ENCODE data around the gene KSR1.
"Not testable (repeated sequence)": the region's sequence is repeated elsewhere in the genome, so short reads cannot be mapped to it uniquely, and the experiment has no call there.

Gene KSR1

GRCh38 chr17:27646232-27646631 is 190.0 kb downstream of the KSR1 start:
- DNase-seq = no peak

- no peak for DNase-seq
These were observed 191.5 kb downstream of the KSR1 start for GRCh38 chr17:27647765-27648164.

- DNase-seq = not testable (repeated sequence)
These were observed 192.9 kb downstream of the KSR1 start for GRCh38 chr17:27649111-27649571.

- DNase-seq = no peak
These were observed 193.7 kb downstream of the KSR1 start for GRCh38 chr17:27649929-27650328.

- no peak for DNase-seq
These were observed 194.6 kb downstream of the KSR1 start for GRCh38 chr17:27650836-27651235.

GRCh38 chr17:27651411-27652345 is 195.4 kb downstream of the KSR1 start:
- peak; percentile 58 for DNase-seq

- DNase-seq = not testable (repeated sequence)
These were observed 197.3 kb downstream of the KSR1 start for GRCh38 chr17:27653449-27653971.

- no peak for DNase-seq
These were observed 197.9 kb downstream of the KSR1 start for GRCh38 chr17:27654136-27654535.

GRCh38 chr17:27654654-27655524 is 198.6 kb downstream of the KSR1 start:
- peak; percentile 77 for DNase-seq

GRCh38 chr17:27655525-27656111 is 199.4 kb downstream of the KSR1 start:
- not testable (repeated sequence) for DNase-seq

GRCh38 chr17:27656620-27657019 is 200.4 kb downstream of the KSR1 start:
- DNase-seq = not testable (repeated sequence)

- DNase-seq = no peak
These were observed 201.4 kb downstream of the KSR1 start for GRCh38 chr17:27657620-27658019.

- no peak for DNase-seq
These were observed 203.4 kb downstream of the KSR1 start for GRCh38 chr17:27659683-27660082.

- DNase-seq = no peak
These were observed 204.2 kb downstream of the KSR1 start for GRCh38 chr17:27660436-27660835.

GRCh38 chr17:27663936-27664605 is 207.8 kb downstream of the KSR1 start:
- no peak for DNase-seq

- DNase-seq = no peak
These were observed 208.3 kb downstream of the KSR1 start for GRCh38 chr17:27664606-27664965.

GRCh38 chr17:27665549-27665948 is 209.3 kb downstream of the KSR1 start:
- DNase-seq = no peak

GRCh38 chr17:27666270-27666669 is 210.0 kb downstream of the KSR1 start:
- DNase-seq = not testable (repeated sequence)

- DNase-seq = no peak
These were observed 210.7 kb downstream of the KSR1 start for GRCh38 chr17:27666831-27667560.

GRCh38 chr17:27667656-27668487 is 211.6 kb downstream of the KSR1 start:
- DNase-seq = no peak

- no peak for DNase-seq
These were observed 212.2 kb downstream of the KSR1 start for GRCh38 chr17:27668488-27668823.

All from femur (tissue), 1 donor.